GM23338 (cell line): ENCODE results near the gene CCL13. TPM values are rescaled to one million over a fixed set of nuclear protein-coding genes. Genes with fewer than 3 reads are reported as not detected.

ENCODE experiments used
- ATAC-seq: fragments of 200-7000 bp; cut with Tn5 transposase; 3 replicates; pipeline ENCODE4 v1.9.1; 2020
- DNase-seq: peaks from one replicate; pipeline ENCODE4 v3.0.0-alpha.2; 2015; ENCODE audit warnings: low spot score
- H2AFZ ChIP-seq: fragments of 200-600 bp; sonication (generic); 2 replicates; pipeline ENCODE4 v1.8.0; 2016; ENCODE audit warnings: antibody characterized with exemption, mild to moderate bottlenecking, moderate library complexity
- H3F3A ChIP-seq: fragments of 200-600 bp; sonication (generic); replicated peaks from 2 replicates; pipeline ENCODE4 v1.8.0; 2017; ENCODE audit warnings: antibody characterized with exemption, mixed run types, low read depth
- H3K27ac ChIP-seq: fragments of 200-600 bp; sonication (generic); 2 replicates; pipeline ENCODE4 v1.6.1; 2016; ENCODE audit warnings: low read depth
- H3K27me3 ChIP-seq: fragments of 200-600 bp; sonication (generic); 2 replicates; pipeline ENCODE4 v1.8.0; 2016; ENCODE audit warnings: mild to moderate bottlenecking, mixed run types, moderate library complexity; ENCODE audit not compliant: insufficient read depth
- H3K36me3 ChIP-seq: fragments of 200-600 bp; sonication (generic); 2 replicates; pipeline ENCODE4 v1.8.0; 2016; ENCODE audit warnings: mild to moderate bottlenecking; ENCODE audit not compliant: insufficient read depth
- H3K4me1 ChIP-seq: fragments of 200-600 bp; sonication (generic); 2 replicates; pipeline ENCODE4 v1.8.0; 2016; ENCODE audit warnings: mild to moderate bottlenecking, moderate library complexity; ENCODE audit not compliant: insufficient read depth
- H3K4me2 ChIP-seq: fragments of 200-600 bp; sonication (generic); 2 replicates; pipeline ENCODE4 v1.7.1; 2017; ENCODE audit warnings: mixed run types
- H3K4me3 ChIP-seq: fragments of 200-600 bp; sonication (generic); 2 replicates; pipeline ENCODE4 v1.6.1; 2016; ENCODE audit warnings: mixed run types
- H3K79me2 ChIP-seq: fragments of 200-600 bp; sonication (generic); replicated peaks from 2 replicates; pipeline ENCODE4 v1.8.0; 2017; ENCODE audit warnings: mild to moderate bottlenecking; ENCODE audit not compliant: insufficient read depth
- H3K9me2 ChIP-seq: fragments of 200-600 bp; sonication (generic); 2 replicates; pipeline ENCODE4 v1.8.0; 2017; ENCODE audit not compliant: insufficient read depth
- H4K20me1 ChIP-seq: fragments of 200-600 bp; sonication (generic); replicated peaks from 2 replicates; pipeline ENCODE4 v1.8.0; 2017; ENCODE audit warnings: mild to moderate bottlenecking; ENCODE audit not compliant: insufficient read depth
- H3K27ac Mint-ChIP-seq: 2 replicates; pipeline ENCODE4 v1.8.0; 2020; ENCODE audit warnings: inconsistent platforms, mild to moderate bottlenecking, moderate library complexity, mixed read lengths
- H3K27me3 Mint-ChIP-seq: 3 replicates; pipeline ENCODE4 v1.8.0; 2022; ENCODE audit warnings: low read depth, mild to moderate bottlenecking, moderate library complexity, mixed read lengths, inconsistent platforms; ENCODE audit not compliant: insufficient read depth, poor library complexity
- H3K36me3 Mint-ChIP-seq: 3 replicates; pipeline ENCODE4 v1.8.0; 2021; ENCODE audit warnings: low read depth, mild to moderate bottlenecking, inconsistent platforms, moderate library complexity, mixed read lengths
- H3K4me1 Mint-ChIP-seq: 3 replicates; pipeline ENCODE4 v1.8.0; 2020; ENCODE audit warnings: mild to moderate bottlenecking, inconsistent platforms, mixed read lengths
- H3K4me3 Mint-ChIP-seq: 3 replicates; pipeline ENCODE4 v1.8.0; 2021; ENCODE audit warnings: moderate library complexity, mild to moderate bottlenecking, inconsistent platforms, mixed read lengths
- H3K9me3 Mint-ChIP-seq: 3 replicates; pipeline ENCODE4 v1.8.0; 2020; ENCODE audit warnings: moderate library complexity, mild to moderate bottlenecking, inconsistent platforms, mixed read lengths
- ETS1 ChIP-seq: IDR thresholded peaks from 2 replicates; pipeline ENCODE4 v1.6.1; 2016; ENCODE audit warnings: antibody characterized with exemption
- POLR2AphosphoS5 ChIP-seq: IDR thresholded peaks from 2 replicates; pipeline ENCODE4 v1.6.1; 2016; ENCODE audit warnings: antibody characterized with exemption, low read depth
- ZNF462 ChIP-seq: fragments of 250-450 bp; sonication (Bioruptor Pico); IDR thresholded peaks from 2 replicates; pipeline ENCODE4 v1.5.0; 2020; ENCODE audit warnings: mild to moderate bottlenecking, moderate library complexity
- polyA plus RNA-seq: library from polyadenylated mRNA; unstranded; fragments of >200 nt; fragmentation: Nextera tagmentation; extraction: Ambion mirVana; gene quantifications from 2 replicates; pipeline ENCODE4 v1.2.1, GENCODE V29; 2016
- total RNA-seq: library from RNA; depleted of rRNA; stranded (reverse); fragments of >200 nt; shearing (Covaris generic); gene quantifications from 2 replicates; pipeline ENCODE4 v1.2.3, GENCODE V29; 2014

The CCL13 gene
- total and polyA plus RNA-seq, 2 experiments from 2014 or later: not detected

GRCh38 chr17:34358631-34359030 lies 2.4 kb downstream of the CCL13 start (continued):
- no peak for TF ChIP-seq ZNF462 (CRISPR knock-in tag)

DNA sequence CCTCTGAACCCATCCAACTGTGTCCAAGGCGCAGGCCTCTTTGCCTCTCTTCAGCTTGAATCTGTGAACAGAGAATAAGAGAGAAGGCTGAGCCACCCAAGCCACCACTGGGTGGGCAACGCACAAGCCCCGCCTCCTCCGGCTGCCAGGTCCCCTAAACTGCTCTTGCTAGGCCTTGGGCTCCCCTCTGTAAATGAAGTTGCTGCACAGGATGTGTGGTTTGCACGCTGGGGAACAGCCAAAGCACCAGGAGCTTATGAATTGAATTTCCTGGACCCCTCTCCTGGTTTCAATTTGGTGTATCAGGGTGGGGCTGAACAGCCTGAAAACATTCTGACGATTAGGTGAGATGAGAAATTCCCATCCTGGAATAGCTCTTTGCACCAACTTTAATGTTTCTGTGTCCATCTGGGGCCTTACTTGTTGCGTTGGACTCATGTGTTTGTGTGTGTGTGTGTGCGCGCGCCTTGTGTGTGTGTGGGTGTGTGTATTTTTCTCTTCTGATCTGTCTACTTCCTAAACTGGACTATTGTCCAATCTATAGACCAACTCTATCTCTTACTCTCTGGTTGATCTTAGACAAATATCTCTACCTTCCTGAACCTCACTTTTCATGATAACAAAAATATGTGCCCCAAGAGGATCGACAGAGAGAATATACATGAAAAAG lies 4.5 kb downstream of the CCL13 start:
- H3K4me2 ChIP-seq: no peak overlapping the region
- Mint-ChIP-seq H3K4me1 (no peaks in the 10 kb centered on the region), H3K27me3 (peaks cover 2% of the 10 kb centered on the region), H3K4me3 (no peak overlapping the region), H3K36me3 (no peaks in the 10 kb centered on the region), H3K27ac (no peak overlapping the region), H3K9me3 (no peaks in the 10 kb centered on the region)
- no peaks in the 10 kb centered on the region for H3K79me2 ChIP-seq
- H3K27ac ChIP-seq: no peak overlapping the region
- DNase-seq: no peak
- no peaks in the 10 kb centered on the region for H3F3A ChIP-seq
- H3K4me3 ChIP-seq: no peak overlapping the region
- no peak for TF ChIP-seq POLR2AphosphoS5
- TF ChIP-seq ETS1: no peak
- no peak for ATAC-seq
- H3K27me3 ChIP-seq: no peaks in the 10 kb centered on the region
- H3K36me3 ChIP-seq: no peaks in the 10 kb centered on the region
- H3K9me2 ChIP-seq: peaks cover 4% of the 10 kb centered on the region; the same call in 1 of the 2 replicates
- H4K20me1 ChIP-seq: no peaks in the 10 kb centered on the region
- peak overlapping the region; percentile 47; the same call in 1 of the 2 replicates for H2AFZ ChIP-seq
- no peaks in the 10 kb centered on the region for H3K4me1 ChIP-seq
